DOHH2 (cell line): ENCODE data around the gene C1S.

Source experiments
- H3F3A ChIP-seq: fragments of 200-600 bp; sonication (generic), shearing (Covaris generic); 2 replicates; pipeline ENCODE4 v1.6.0; 2016; ENCODE audit warnings: antibody characterized with exemption, mild to moderate bottlenecking; ENCODE audit not compliant: control insufficient read depth, insufficient read depth
- H3K27ac ChIP-seq: fragments of 200-600 bp; sonication (generic); 2 replicates; pipeline ENCODE4 v1.5.1; 2014; ENCODE audit warnings: low read depth, mild to moderate bottlenecking, low read length, moderate library complexity
- H3K27me3 ChIP-seq: fragments of 200-600 bp; sonication (generic); 2 replicates; pipeline ENCODE4 v1.6.1; 2014; ENCODE audit warnings: mild to moderate bottlenecking, low read length, mixed read lengths; ENCODE audit not compliant: control insufficient read depth
- H3K36me3 ChIP-seq: fragments of 200-600 bp; sonication (generic); 2 replicates; pipeline ENCODE4 v1.6.1; 2014; ENCODE audit warnings: mild to moderate bottlenecking, low read length, moderate library complexity, mixed read lengths; ENCODE audit not compliant: control insufficient read depth
- H3K4me1 ChIP-seq: fragments of 200-600 bp; sonication (generic); 2 replicates; pipeline ENCODE4 v1.6.1; 2014; ENCODE audit warnings: mild to moderate bottlenecking, low read length, mixed read lengths; ENCODE audit not compliant: control insufficient read depth
- H3K4me2 ChIP-seq: fragments of 200-600 bp; sonication (generic); 2 replicates; pipeline ENCODE4 v1.6.0; 2014; ENCODE audit warnings: mild to moderate bottlenecking, low read length, moderate library complexity
- H3K4me3 ChIP-seq: fragments of 200-600 bp; sonication (generic); 2 replicates; pipeline ENCODE4 v1.5.1; 2014; ENCODE audit warnings: mild to moderate bottlenecking, low read length, mixed read lengths
- H3K79me2 ChIP-seq: fragments of 200-600 bp; sonication (generic); 2 replicates; pipeline ENCODE4 v1.6.1; 2014; ENCODE audit warnings: mild to moderate bottlenecking, low read length, mixed read lengths; ENCODE audit not compliant: control insufficient read depth
- H3K9me2 ChIP-seq: fragments of 200-600 bp; sonication (generic); replicated peaks from 2 replicates; pipeline ENCODE4 v1.6.1; 2014; ENCODE audit warnings: mild to moderate bottlenecking, low read length, mixed read lengths; ENCODE audit not compliant: control insufficient read depth
- H3K9me3 ChIP-seq: fragments of 200-600 bp; sonication (generic); 2 replicates; pipeline ENCODE4 v1.6.1; 2014; ENCODE audit warnings: antibody characterized with exemption, low read length, mixed read lengths; ENCODE audit not compliant: control insufficient read depth, insufficient read depth
- H4K20me1 ChIP-seq: fragments of 200-600 bp; sonication (generic); 2 replicates; pipeline ENCODE4 v1.6.0; 2014; ENCODE audit warnings: low read depth, mild to moderate bottlenecking, antibody characterized with exemption, low read length, moderate library complexity; ENCODE audit not compliant: control insufficient read depth, insufficient read depth
- CTCF ChIP-seq: fragments of 200-600 bp; sonication (generic); IDR thresholded peaks from one replicate; pipeline ENCODE4 v1.5.1; 2014; ENCODE audit warnings: antibody characterized with exemption, mild to moderate bottlenecking, low read depth, low read length; ENCODE audit not compliant: poor library complexity, severe bottlenecking
- EZH2phosphoT487 ChIP-seq: fragments of 200-600 bp; sonication (generic); IDR thresholded peaks from 2 replicates; pipeline ENCODE4 v1.6.1; 2017; ENCODE audit warnings: borderline replicate concordance, mild to moderate bottlenecking, antibody characterized with exemption, low read length, moderate library complexity, mixed read lengths

The C1S gene

DNA sequence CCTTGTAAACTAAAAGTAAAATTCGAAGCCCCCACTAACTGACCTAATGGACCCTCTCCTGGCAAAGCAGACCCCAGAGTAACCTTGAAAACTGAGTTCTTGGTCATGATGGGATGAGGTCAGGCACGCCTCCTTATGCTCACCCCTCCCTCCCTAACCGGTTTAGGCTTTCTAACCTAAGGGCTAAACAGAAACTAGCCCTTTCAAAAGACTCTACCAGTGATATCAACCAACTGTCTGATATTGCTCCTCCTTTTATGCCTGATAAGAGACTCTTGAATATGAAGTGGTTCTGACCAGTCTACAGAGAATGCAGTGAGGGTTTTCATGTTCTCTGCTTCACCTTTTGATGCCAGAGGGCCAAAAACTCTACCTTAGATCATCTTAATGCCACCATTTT, 37.4 kb upstream of the C1S start:
- Histone ChIP-seq H3K4me3 (no peak overlapping the region), H3F3A (no peaks in the 10 kb centered on the region), H3K27ac (no peak overlapping the region), H3K9me3 (no peaks in the 10 kb centered on the region), H3K4me1 (peaks cover 4% of the 10 kb centered on the region), H3K79me2 (peaks cover under 1% of the 10 kb centered on the region), H4K20me1 (no peaks in the 10 kb centered on the region), H3K36me3 (peaks cover 1% of the 10 kb centered on the region; the same call in 1 of the 2 replicates), H3K4me2 (no peak overlapping the region), H3K9me2 (no peaks in the 10 kb centered on the region), H3K27me3 (no peaks in the 10 kb centered on the region)
- TF ChIP-seq CTCF = no peak
- TF ChIP-seq EZH2phosphoT487 = no peak

GRCh38 chr12:7026854-7027253, 33.7 kb upstream of the C1S start:
- H3K9me3 ChIP-seq = no peaks in the 10 kb centered on the region
- no peaks in the 10 kb centered on the region for H4K20me1 ChIP-seq
- H3K79me2 ChIP-seq = no peaks in the 10 kb centered on the region
- no peaks in the 10 kb centered on the region for H3K4me1 ChIP-seq
- no peaks in the 10 kb centered on the region for H3K36me3 ChIP-seq
- H3K27ac ChIP-seq = no peak overlapping the region
- no peaks in the 10 kb centered on the region for H3F3A ChIP-seq
- no peak overlapping the region for H3K4me3 ChIP-seq
- H3K27me3 ChIP-seq = no peaks in the 10 kb centered on the region
- TF ChIP-seq CTCF = no peak
- TF ChIP-seq EZH2phosphoT487 = no peak
- H3K4me2 ChIP-seq = no peak overlapping the region
- H3K9me2 ChIP-seq = no peaks in the 10 kb centered on the region

DNA sequence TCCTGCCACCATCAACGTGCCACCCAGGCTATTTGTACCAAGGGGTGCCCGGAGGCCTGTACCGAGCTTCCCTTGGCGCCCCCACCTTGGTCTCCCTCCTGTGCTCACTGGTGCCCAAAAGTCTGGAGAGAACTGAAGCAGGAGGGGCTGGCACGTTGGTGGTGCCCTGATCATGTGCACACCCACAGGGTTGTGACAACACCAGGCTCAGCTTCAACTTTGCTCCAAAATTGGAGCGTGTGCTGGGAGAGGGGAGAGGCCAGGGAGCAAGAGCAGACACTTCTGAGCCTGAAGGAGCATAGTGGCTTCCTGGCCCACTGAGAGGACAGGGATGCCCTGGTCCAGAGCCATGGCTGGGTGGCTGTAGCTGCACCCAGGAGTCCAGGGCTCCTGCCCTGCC, 29.2 kb upstream of the C1S start:
- 0 out of 2 replicates have a peak, but pooled peaks cover 2% of the 10 kb centered on the region for H3K4me1 ChIP-seq
- H3K4me3 ChIP-seq = no peak overlapping the region
- H3K9me3 ChIP-seq = no peaks in the 10 kb centered on the region
- no peak overlapping the region for H3K4me2 ChIP-seq
- no peaks in the 10 kb centered on the region for H3K36me3 ChIP-seq
- no peaks in the 10 kb centered on the region for H3K9me2 ChIP-seq
- no peak overlapping the region for H3K27ac ChIP-seq
- peaks cover 9% of the 10 kb centered on the region for H3K27me3 ChIP-seq
- H3K79me2 ChIP-seq = no peaks in the 10 kb centered on the region
- TF ChIP-seq CTCF (no peak), EZH2phosphoT487 (no peak)
- H3F3A ChIP-seq = no peaks in the 10 kb centered on the region
- no peaks in the 10 kb centered on the region for H4K20me1 ChIP-seq
